Smooth muscle cell (in vitro differentiated cells): ENCODE results near the gene RASSF5. TPM values are rescaled to one million over a fixed set of nuclear protein-coding genes. Genes with fewer than 3 reads are reported as not detected.

Experiments
- DNase-seq: peaks from one replicate; lab custom pipeline; 2025; ENCODE audit not compliant: unreplicated experiment; lab: John Stamatoyannopoulos, UW
- H2AFZ ChIP-seq: fragments of 200-600 bp; sonication (generic); 2 replicates; pipeline ENCODE4 v1.6.0; 2016; ENCODE audit warnings: antibody characterized with exemption, low read depth, mild to moderate bottlenecking
- H3F3A ChIP-seq: fragments of 200-600 bp; sonication (generic); 2 replicates; pipeline ENCODE4 v1.6.0; 2017; ENCODE audit warnings: antibody characterized with exemption, low read depth
- H3K27ac ChIP-seq: fragments of 200-600 bp; sonication (generic); 2 replicates; pipeline ENCODE4 v1.5.1; 2016; ENCODE audit warnings: low read depth, mild to moderate bottlenecking
- H3K27me3 ChIP-seq: fragments of 200-600 bp; sonication (generic); 2 replicates; pipeline ENCODE4 v1.6.1; 2016; ENCODE audit warnings: low read depth, mild to moderate bottlenecking
- H3K36me3 ChIP-seq: fragments of 200-600 bp; sonication (generic); 2 replicates; pipeline ENCODE4 v1.5.1; 2016; ENCODE audit warnings: low read depth
- H3K4me1 ChIP-seq: fragments of 200-600 bp; sonication (generic); 2 replicates; pipeline ENCODE4 v1.5.1; 2016; ENCODE audit warnings: low read depth
- H3K4me2 ChIP-seq: fragments of 200-600 bp; sonication (generic); 2 replicates; pipeline ENCODE4 v1.6.0; 2016; ENCODE audit warnings: mild to moderate bottlenecking
- H3K4me3 ChIP-seq: fragments of 200-600 bp; sonication (generic); 2 replicates; pipeline ENCODE4 v1.5.1; 2016; ENCODE audit warnings: mild to moderate bottlenecking
- H3K79me2 ChIP-seq: fragments of 200-600 bp; sonication (generic); 2 replicates; pipeline ENCODE4 v1.6.0; 2016; ENCODE audit warnings: low read depth, mild to moderate bottlenecking
- H3K9ac ChIP-seq: fragments of 200-600 bp; sonication (generic); 2 replicates; pipeline ENCODE4 v1.6.0; 2016; ENCODE audit warnings: low read depth
- H3K9me3 ChIP-seq: fragments of 200-600 bp; sonication (generic); replicated peaks from 2 replicates; pipeline ENCODE4 v1.5.1; 2016; ENCODE audit warnings: low read depth
- H4K20me1 ChIP-seq: fragments of 200-600 bp; sonication (generic); 2 replicates; pipeline ENCODE4 v1.6.0; 2016; ENCODE audit warnings: low read depth
- WGBS: methylation state at CpG from one replicate; pipeline ENCODE4 v1.1.7; 2016; ENCODE audit warnings: low lambda C conversion rate; 5-methylcytosine and 5-hydroxymethylcytosine counted together
- polyA plus RNA-seq: library from polyadenylated mRNA; unstranded; fragments of >200 nt; fragmentation: Nextera tagmentation; extraction: Ambion mirVana; gene quantifications from 2 replicates; pipeline ENCODE4 v1.2.1, GENCODE V29; 2016
- total RNA-seq: library from RNA; depleted of rRNA; stranded (reverse); fragments of >200 nt; gene quantifications from 2 replicates; pipeline ENCODE4 v1.2.3, GENCODE V29; 2014
- TF ChIP-seq, protein P1 (sequence below): fragments of 200-600 bp; sonication (generic); IDR thresholded peaks from 2 replicates; pipeline ENCODE4 v1.5.1; 2017; ENCODE audit warnings: borderline replicate concordance, mild to moderate bottlenecking, antibody characterized with exemption; ENCODE audit not compliant: insufficient read depth, poor library complexity, severe bottlenecking

RASSF5 gene
- total and polyA plus RNA-seq, 2 experiments from 2014 or later, result 2.6 to 3.3 TPM

DNA sequence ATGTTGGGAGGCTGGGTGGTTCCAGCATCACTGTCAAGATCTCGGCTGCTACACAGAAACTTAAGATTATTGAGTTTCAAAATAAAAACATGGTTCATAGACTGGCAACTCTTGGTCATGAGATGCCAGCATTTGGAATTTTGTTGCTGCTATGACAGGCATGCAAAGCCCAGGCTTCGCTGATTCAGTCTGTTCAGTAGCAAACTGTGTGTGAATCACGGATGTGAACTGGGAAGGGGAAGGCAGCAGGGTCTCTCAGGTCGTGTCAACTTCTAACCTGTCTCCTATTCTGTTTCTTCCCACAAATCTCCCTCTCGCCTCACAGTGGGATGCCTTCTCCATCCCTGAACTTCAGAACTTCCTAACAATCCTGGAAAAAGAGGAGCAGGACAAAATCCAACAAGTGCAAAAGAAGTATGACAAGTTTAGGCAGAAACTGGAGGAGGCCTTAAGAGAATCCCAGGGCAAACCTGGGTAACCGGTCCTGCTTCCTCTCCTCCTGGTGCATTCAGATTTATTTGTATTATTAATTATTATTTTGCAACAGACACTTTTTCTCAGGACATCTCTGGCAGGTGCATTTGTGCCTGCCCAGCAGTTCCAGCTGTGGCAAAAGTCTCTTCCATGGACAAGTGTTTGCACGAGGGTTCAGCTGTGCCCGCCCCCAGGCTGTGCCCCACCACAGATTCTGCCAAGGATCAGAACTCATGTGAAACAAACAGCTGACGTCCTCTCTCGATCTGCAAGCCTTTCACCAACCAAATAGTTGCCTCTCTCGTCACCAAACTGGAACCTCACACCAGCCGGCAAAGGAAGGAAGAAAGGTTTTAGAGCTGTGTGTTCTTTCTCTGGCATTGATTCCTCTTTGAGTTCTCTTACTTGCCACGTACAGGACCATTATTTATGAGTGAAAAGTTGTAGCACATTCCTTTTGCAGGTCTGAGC is 79.4 kb downstream of the RASSF5 start:
- H3K4me1 ChIP-seq, result peaks cover 35% of the 10 kb centered on the region
- no peaks in the 10 kb centered on the region for H3K79me2 ChIP-seq
- no peak overlapping the region for H3K9ac ChIP-seq
- H3K36me3 ChIP-seq, result no peaks in the 10 kb centered on the region
- WGBS, result 77% methylated on average over 13 of the region's 13 CpGs
- peak overlapping the region; percentile 92 for H3K27ac ChIP-seq
- peaks cover 22% of the 10 kb centered on the region for H3F3A ChIP-seq
- H3K9me3 ChIP-seq, result no peaks in the 10 kb centered on the region
- no peak overlapping the region for H2AFZ ChIP-seq
- no peak overlapping the region for H3K4me3 ChIP-seq
- peak overlapping the region; percentile 9 for H3K4me2 ChIP-seq
- TF ChIP-seq, protein P1, sequence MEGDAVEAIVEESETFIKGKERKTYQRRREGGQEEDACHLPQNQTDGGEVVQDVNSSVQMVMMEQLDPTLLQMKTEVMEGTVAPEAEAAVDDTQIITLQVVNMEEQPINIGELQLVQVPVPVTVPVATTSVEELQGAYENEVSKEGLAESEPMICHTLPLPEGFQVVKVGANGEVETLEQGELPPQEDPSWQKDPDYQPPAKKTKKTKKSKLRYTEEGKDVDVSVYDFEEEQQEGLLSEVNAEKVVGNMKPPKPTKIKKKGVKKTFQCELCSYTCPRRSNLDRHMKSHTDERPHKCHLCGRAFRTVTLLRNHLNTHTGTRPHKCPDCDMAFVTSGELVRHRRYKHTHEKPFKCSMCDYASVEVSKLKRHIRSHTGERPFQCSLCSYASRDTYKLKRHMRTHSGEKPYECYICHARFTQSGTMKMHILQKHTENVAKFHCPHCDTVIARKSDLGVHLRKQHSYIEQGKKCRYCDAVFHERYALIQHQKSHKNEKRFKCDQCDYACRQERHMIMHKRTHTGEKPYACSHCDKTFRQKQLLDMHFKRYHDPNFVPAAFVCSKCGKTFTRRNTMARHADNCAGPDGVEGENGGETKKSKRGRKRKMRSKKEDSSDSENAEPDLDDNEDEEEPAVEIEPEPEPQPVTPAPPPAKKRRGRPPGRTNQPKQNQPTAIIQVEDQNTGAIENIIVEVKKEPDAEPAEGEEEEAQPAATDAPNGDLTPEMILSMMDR, result no peak
- no peak for DNase-seq
- no peaks in the 10 kb centered on the region for H4K20me1 ChIP-seq
- H3K27me3 ChIP-seq, result no peaks in the 10 kb centered on the region

- Histone ChIP-seq H3K79me2 (no peaks in the 10 kb centered on the region), H3K27ac (peak overlapping the region; percentile 92), H3K4me3 (no peak overlapping the region), H4K20me1 (no peaks in the 10 kb centered on the region), H3F3A (peaks cover 22% of the 10 kb centered on the region), H3K27me3 (no peaks in the 10 kb centered on the region), H3K4me1 (peaks cover 35% of the 10 kb centered on the region), H3K9ac (peak overlapping the region; percentile 34), H3K4me2 (peak overlapping the region; percentile 77), H3K36me3 (no peaks in the 10 kb centered on the region), H2AFZ (no peak overlapping the region), H3K9me3 (no peaks in the 10 kb centered on the region)
- TF ChIP-seq, protein P1, result no peak
- no peak for DNase-seq
- 94% methylated on average over 14 of the region's 14 CpGs for WGBS
Measured at GRCh38 chr1:206587904-206588303, 80.6 kb downstream of the RASSF5 start.

DNA sequence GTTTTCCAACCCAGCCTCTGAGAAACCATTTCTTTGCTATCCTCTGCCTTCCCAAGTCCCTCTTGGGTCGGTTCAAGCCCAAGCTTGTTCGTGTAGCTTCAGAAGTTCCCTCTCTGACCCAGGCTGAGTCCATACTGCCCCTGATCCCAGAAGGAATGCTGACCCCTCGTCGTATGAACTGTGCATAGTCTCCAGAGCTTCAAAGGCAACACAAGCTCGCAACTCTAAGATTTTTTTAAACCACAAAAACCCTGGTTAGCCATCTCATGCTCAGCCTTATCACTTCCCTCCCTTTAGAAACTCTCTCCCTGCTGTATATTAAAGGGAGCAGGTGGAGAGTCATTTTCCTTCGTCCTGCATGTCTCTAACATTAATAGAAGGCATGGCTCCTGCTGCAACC is 81.2 kb downstream of the RASSF5 start:
- peak overlapping the region; percentile 92 for H3K27ac ChIP-seq
- no peaks in the 10 kb centered on the region for H3K79me2 ChIP-seq
- no peaks in the 10 kb centered on the region for H4K20me1 ChIP-seq
- no peaks in the 10 kb centered on the region for H3K27me3 ChIP-seq
- H3F3A ChIP-seq, result peaks cover 22% of the 10 kb centered on the region
- no peaks in the 10 kb centered on the region for H3K36me3 ChIP-seq
- 41% methylated on average over 6 of the region's 6 CpGs for WGBS
- DNase-seq, result no peak
- H3K4me1 ChIP-seq, result peaks cover 35% of the 10 kb centered on the region
- peak overlapping the region; percentile 34 for H3K9ac ChIP-seq
- no peaks in the 10 kb centered on the region for H3K9me3 ChIP-seq
- H2AFZ ChIP-seq, result no peak overlapping the region
- TF ChIP-seq, protein P1, result no peak
- peak overlapping the region; percentile 77 for H3K4me2 ChIP-seq
- no peak overlapping the region for H3K4me3 ChIP-seq

DNA sequence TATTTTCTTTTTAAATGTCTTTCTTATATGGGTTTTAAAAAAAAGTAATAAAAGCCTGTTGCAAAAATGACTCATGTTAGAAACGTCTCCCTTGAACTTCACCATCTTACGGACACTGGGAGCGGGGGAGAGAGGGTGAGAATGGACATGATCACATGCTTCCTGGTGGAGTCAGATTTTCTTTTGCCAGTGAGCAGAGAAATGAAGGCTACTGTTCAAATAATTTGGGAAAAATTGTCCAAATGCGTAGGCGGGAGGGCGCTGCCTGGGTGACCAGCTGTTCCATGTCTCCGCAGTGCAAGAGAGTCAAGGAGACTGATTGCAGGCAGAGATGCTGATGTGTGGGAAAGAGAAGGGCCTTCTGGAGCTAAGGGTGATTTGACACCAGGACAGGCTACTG is 81.9 kb downstream of the RASSF5 start:
- Histone ChIP-seq H3K4me3 (no peak overlapping the region), H3K9ac (peak overlapping the region; percentile 47), H4K20me1 (no peaks in the 10 kb centered on the region), H3F3A (peaks cover 22% of the 10 kb centered on the region), H3K4me2 (peak overlapping the region; percentile 77), H3K4me1 (peaks cover 35% of the 10 kb centered on the region), H3K27ac (peak overlapping the region; percentile 92), H2AFZ (no peak overlapping the region), H3K36me3 (no peaks in the 10 kb centered on the region), H3K27me3 (no peaks in the 10 kb centered on the region), H3K9me3 (no peaks in the 10 kb centered on the region), H3K79me2 (no peaks in the 10 kb centered on the region)
- 27% methylated on average over 7 of the region's 7 CpGs for WGBS
- TF ChIP-seq, protein P1, result no peak
- peak; percentile 7 for DNase-seq
